Transverse colon (tissue), 4 donors: ENCODE data around the gene PCDHB7. TPM values are rescaled to one million over a fixed set of nuclear protein-coding genes. Genes with fewer than 3 reads are reported as not detected.
"Not testable (repeated sequence)": the region's sequence is repeated elsewhere in the genome, so short reads cannot be mapped to it uniquely, and the experiment has no call there.

Source experiments
- DNase-seq: peaks from one replicate; pipeline ENCODE4 v3.0.0-alpha.2; 2019
- H3K27ac ChIP-seq, 4 donors: fragments of 200-600 bp; sonication (generic); 2 replicates each; pipeline ENCODE4 v1.5.1; 2016 to 2018; ENCODE audit warnings: inconsistent platforms in 4 of 4
- H3K27me3 ChIP-seq: fragments of 200-600 bp; sonication (generic); 2 replicates; pipeline ENCODE4 v1.5.1; 2017; ENCODE audit warnings: inconsistent platforms
- H3K36me3 ChIP-seq, 4 donors: fragments of 200-600 bp; sonication (generic); 2 replicates each; pipeline ENCODE4 v1.5.1; 2017 to 2019; ENCODE audit warnings: inconsistent platforms in 4 of 4
- H3K4me1 ChIP-seq, 4 donors: fragments of 200-600 bp; sonication (generic); 2 replicates each; pipeline ENCODE4 v1.5.1; 2017 to 2020; ENCODE audit warnings: inconsistent platforms in 4 of 4
- H3K4me3 ChIP-seq, 4 donors: fragments of 200-600 bp; sonication (generic); 1 replicate in 1 of 4; 2 replicates in 3 of 4; pipeline versions ENCODE4 v1.5.1 to v1.6.1; 2017 to 2019; ENCODE audit warnings: inconsistent platforms in 4 of 4
- H3K9me3 ChIP-seq, 2 donors: fragments of 200-600 bp; sonication (generic); 2 replicates each; pipeline ENCODE4 v1.5.1; 2017 to 2019; ENCODE audit warnings: inconsistent platforms in 2 of 2
- CTCF ChIP-seq, 5 experiments: fragments of 200-600 bp in 3 of 5; fragments of 450-650 bp in 2 of 5; sonication (generic) in 3 of 5; IDR thresholded peaks; 1 replicate in 2 of 5; 2 replicates in 3 of 5; pipeline ENCODE4 v1.5.1; 2016 to 2017; ENCODE audit warnings: antibody characterized with exemption in 5 of 5, inconsistent platforms in 3 of 5, mild to moderate bottlenecking in 2 of 5, moderate library complexity in 1 of 5
- EP300 ChIP-seq: sonication (generic); formaldehyde crosslinking; IDR thresholded peaks from one replicate; pipeline ENCODE4 v1.6.1; 2017; ENCODE audit warnings: antibody characterized with exemption, low read depth
- POLR2A ChIP-seq: fragments of 450-650 bp; IDR thresholded peaks from one replicate; pipeline ENCODE4 v1.6.1; 2016; ENCODE audit warnings: antibody characterized with exemption, mild to moderate bottlenecking, moderate library complexity
- POLR2AphosphoS5 ChIP-seq, 3 donors: sonication (generic); formaldehyde crosslinking; IDR thresholded peaks; one replicate each; pipeline ENCODE4 v1.6.1; 2016; ENCODE audit warnings: antibody characterized with exemption in 3 of 3
- WGBS, 2 donors: methylation state at CpG; one replicate each; pipeline ENCODE4 v1.1.5; 2018; ENCODE audit warnings: low coverage in 1 of 2; 5-methylcytosine and 5-hydroxymethylcytosine counted together
- in situ Hi-C, 4 donors: fragments of 200-750 bp; cut with MboI; loops; one replicate each; pipeline versions ENCODE4 v1.15.0 to v1.15.1; 2017; ENCODE audit warnings: low sequenced_read_pairs in 3 of 4, low pct_ligation_motif_present in 1 of 4, low pct_unique_long_range_greater_than_20kb in 1 of 4
- intact Hi-C: fragments of 100-400 bp; cut with DNase I; formaldehyde crosslinking; loops from one replicate; pipeline ENCODE4 v1.15.1; 2023; ENCODE audit warnings: low total_unique reads
- total RNA-seq, 4 donors: library from RNA; depleted of rRNA; stranded (reverse); fragments of >200 nt; gene quantifications; one replicate each; pipeline ENCODE4 v1.1.0, GENCODE V29; 2016

Gene PCDHB7
- total RNA-seq, 4 donors from 2014 or later: 0.37 to 1.6 (median 0.67) TPM

DNA sequence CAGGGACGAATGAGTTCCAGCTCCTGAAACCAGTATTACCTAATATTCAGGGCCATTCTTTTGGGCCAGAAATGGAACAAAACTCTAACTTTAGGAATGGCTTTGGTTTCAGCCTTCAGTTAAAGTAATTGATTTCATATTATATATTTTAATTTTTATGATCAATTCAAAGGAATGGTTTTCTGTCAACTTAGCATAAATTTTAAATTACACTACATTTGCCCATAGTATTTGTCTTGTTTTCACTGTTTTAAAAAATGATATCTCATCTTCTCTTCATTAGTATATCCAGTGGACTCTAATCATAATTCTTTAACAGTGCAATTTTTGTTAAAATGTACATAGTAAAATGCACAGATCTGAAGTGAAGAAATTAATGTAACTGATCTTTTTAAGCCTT lies 7.9 kb downstream of the PCDHB7 start:
- Histone ChIP-seq H3K27ac (no peak overlapping the region), H3K27me3 (peaks cover 18% of the 10 kb centered on the region), H3K9me3 (peaks cover 25 to 38% of the 10 kb centered on the region in 2 donors), H3K4me3 (no peak overlapping the region), H3K4me1 (no peaks in the 10 kb centered on the region), H3K36me3 (no peaks in the 10 kb centered on the region)
- TF ChIP-seq POLR2AphosphoS5 (IDR thresholded peaks at IDR 0.05) (no peak), CTCF (IDR thresholded peaks at IDR 0.05) (no peak), EP300 (no peak), POLR2A (no peak)
- in situ Hi-C loops: no loop called here
- no peak for DNase-seq
- intact Hi-C loops: no loop called here
- 67% methylated on average over 1 of the region's 1 CpG; no CpG with 5 or more reads in 1 of the 2 donors for WGBS, 2 donors

DNA sequence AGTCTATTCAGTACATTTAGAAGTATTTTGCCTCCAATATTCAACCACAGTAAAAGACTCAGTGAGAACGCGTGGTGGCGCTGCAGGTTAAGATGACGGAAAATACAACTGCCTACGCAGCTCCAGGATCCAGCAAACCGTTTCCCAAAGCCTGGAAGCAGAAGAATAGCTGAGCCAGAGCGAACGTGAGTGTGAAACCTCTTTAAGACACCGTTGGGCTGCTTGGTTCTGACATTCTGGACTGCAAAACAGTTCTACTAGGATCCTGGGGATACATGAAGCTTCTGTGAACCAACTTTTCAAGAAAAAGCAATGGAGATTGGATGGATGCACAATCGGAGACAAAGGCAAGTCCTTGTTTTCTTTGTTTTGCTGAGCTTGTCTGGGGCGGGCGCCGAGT lies 9.8 kb downstream of the PCDHB7 start, which contains the start of gene PCDHB16:
Gene PCDHB16, plus strand, starts transcription at position 140 of the 400 bp plus-strand sequence. Its CDS starts 173 bp downstream, at position 313.
- intact Hi-C loops: no loop called here
- H3K27ac ChIP-seq: no peak within 1 kb of the TSS
- no peaks in the 10 kb centered on the region for H3K36me3 ChIP-seq
- H3K4me3 ChIP-seq: peak within 1 kb of the TSS in 2 of 4 donors; percentile 9 to 14
- TF ChIP-seq CTCF (IDR thresholded peaks at IDR 0.05): peak in 1 of 5 experiments; percentile 4
- TF ChIP-seq EP300: no peak
- TF ChIP-seq POLR2A: no peak
- 10 to 38% methylated on average over 9 to 13 of the region's 13 CpGs for WGBS, 2 donors
- in situ Hi-C loops: no loop called here
- DNase-seq: no peak
- peaks cover 9% of the 10 kb centered on the region for H3K27me3 ChIP-seq
- H3K4me1 ChIP-seq: no peaks in the 10 kb centered on the region
- peaks cover 23 to 26% of the 10 kb centered on the region in 2 donors for H3K9me3 ChIP-seq

- 70% methylated on average over 23 of the region's 69 CpGs; no CpG with 5 or more reads in 1 of the 2 donors for WGBS, 2 donors
- H3K27ac ChIP-seq, H3K4me1 ChIP-seq, H3K36me3 ChIP-seq, in situ Hi-C loops, intact Hi-C loops, H3K4me3 ChIP-seq, H3K27me3 ChIP-seq, DNase-seq: not testable (repeated sequence)
- H3K9me3 ChIP-seq: peaks cover 21 to 23% of the 10 kb centered on the region in 2 donors
These were observed 11.8 kb downstream of the PCDHB7 start for GRCh38 chr5:141184117-141184855.

DNA sequence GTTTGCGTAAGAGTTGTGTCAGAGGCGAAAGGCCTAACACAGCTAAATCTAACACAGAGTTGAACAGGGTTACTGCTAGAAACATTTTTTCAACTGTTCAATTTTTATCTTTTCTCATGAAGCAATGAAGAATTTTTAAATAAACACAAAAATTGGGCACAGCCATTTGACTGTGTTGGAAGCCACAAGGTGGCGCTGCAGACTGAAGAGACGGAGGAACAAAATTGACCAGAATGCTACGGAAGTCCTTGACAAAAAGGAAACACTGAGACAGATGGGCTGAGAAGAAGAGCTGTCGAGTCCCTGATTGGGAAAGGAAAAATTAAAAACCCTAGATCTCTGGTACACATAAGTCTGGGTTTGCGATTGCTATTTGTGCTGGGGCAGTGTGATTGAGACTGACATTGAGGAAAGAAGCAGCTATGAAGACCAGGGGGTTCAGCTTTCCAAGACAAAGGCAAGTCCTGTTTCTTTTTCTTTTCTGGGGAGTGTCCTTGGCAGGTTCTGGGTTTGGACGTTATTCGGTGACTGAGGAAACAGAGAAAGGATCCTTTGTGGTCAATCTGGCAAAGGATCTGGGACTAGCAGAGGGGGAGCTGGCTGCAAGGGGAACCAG lies 14.6 kb downstream of the PCDHB7 start, which contains the start of gene PCDHB9:
Gene PCDHB9, plus strand, starts transcription at position 265 of the 616 bp plus-strand sequence. Its CDS starts 158 bp downstream, at position 423.
- in situ Hi-C loops: no loop called here
- TF ChIP-seq POLR2A (no peak), EP300 (no peak), CTCF (IDR thresholded peaks at IDR 0.05) (peak in 3 of 5 experiments; percentile 12 to 24 (median 18))
- WGBS, 2 donors: 27 to 31% methylated on average over 7 to 9 of the region's 9 CpGs
- Histone ChIP-seq H3K36me3 (no peaks in the 10 kb centered on the region), H3K27me3 (peaks cover 4% of the 10 kb centered on the region), H3K4me3 (peak within 1 kb of the TSS in 1 of 4 donors; percentile 16), H3K27ac (no peak within 1 kb of the TSS), H3K4me1 (no peaks in the 10 kb centered on the region), H3K9me3 (peaks cover 21 to 39% of the 10 kb centered on the region in 2 donors)
- DNase-seq: no peak
- intact Hi-C loops: no loop called here

- H3K4me3 ChIP-seq, H3K4me1 ChIP-seq, H3K27ac ChIP-seq, DNase-seq, H3K36me3 ChIP-seq, H3K27me3 ChIP-seq, intact Hi-C loops, in situ Hi-C loops: not testable (repeated sequence)
- 68% methylated on average over 19 of the region's 37 CpGs; no CpG with 5 or more reads in 1 of the 2 donors for WGBS, 2 donors
- peaks cover 21 to 41% of the 10 kb centered on the region in 2 donors for H3K9me3 ChIP-seq
These were observed 16.2 kb downstream of the PCDHB7 start for GRCh38 chr5:141188682-141189081.

DNA sequence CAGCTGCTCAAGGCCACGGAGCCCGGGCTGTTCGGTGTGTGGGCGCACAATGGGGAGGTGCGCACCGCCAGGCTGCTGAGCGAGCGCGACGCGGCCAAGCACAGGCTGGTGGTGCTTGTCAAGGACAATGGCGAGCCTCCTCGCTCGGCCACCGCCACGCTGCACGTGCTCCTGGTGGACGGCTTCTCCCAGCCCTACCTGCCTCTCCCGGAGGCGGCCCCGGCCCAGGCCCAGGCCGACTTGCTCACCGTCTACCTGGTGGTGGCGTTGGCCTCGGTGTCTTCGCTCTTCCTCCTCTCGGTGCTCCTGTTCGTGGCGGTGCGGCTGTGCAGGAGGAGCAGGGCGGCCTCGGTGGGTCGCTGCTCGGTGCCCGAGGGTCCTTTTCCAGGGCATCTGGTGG lies 16.7 kb downstream of the PCDHB7 start:
- intact Hi-C loops, H3K36me3 ChIP-seq, H3K4me3 ChIP-seq, H3K27ac ChIP-seq, H3K27me3 ChIP-seq, DNase-seq, H3K4me1 ChIP-seq, in situ Hi-C loops: not testable (repeated sequence)
- WGBS, 2 donors: 70% methylated on average over 27 of the region's 35 CpGs; no CpG with 5 or more reads in 1 of the 2 donors
- H3K9me3 ChIP-seq: peaks cover 21 to 41% of the 10 kb centered on the region in 2 donors
